GM12891 (cell line): ENCODE data around the gene SRRM4.

Experiments used
- POLR2A ChIP-seq: IDR thresholded peaks from 2 replicates; pipeline ENCODE4 v1.6.1; 2011; ENCODE audit warnings: low read depth, low read length, control low read depth
- POLR2AphosphoS5 ChIP-seq: IDR thresholded peaks from 2 replicates; pipeline ENCODE4 v1.6.1; 2011; ENCODE audit warnings: low read depth, low read length, control low read depth
- SPI1 ChIP-seq: IDR thresholded peaks from 2 replicates; pipeline ENCODE4 v1.6.1; 2011; ENCODE audit warnings: low read depth, low read length, control low read depth
- TAF1 ChIP-seq: IDR thresholded peaks from 2 replicates; pipeline ENCODE4 v1.6.1; 2011; ENCODE audit warnings: low read depth, low read length, control low read depth

- TF ChIP-seq POLR2A (no peak), POLR2AphosphoS5 (no peak), TAF1 (no peak), SPI1 (no peak)
These were observed 172.4 kb downstream of the SRRM4 start for GRCh38 chr12:119153477-119154434.
